HepG2 (cell line): ENCODE data around the gene POLRMT. TPM values are rescaled to one million over a fixed set of nuclear protein-coding genes. Genes with fewer than 3 reads are reported as not detected.

ENCODE experiments used
- ATAC-seq: fragments of 200-7000 bp; cut with Tn5 transposase; 3 replicates; pipeline ENCODE4 v1.9.1; 2020; ENCODE audit warnings: mild to moderate bottlenecking, moderate library complexity
- BruUV-seq: library from RNA; stranded (reverse); fragments of 400-500 nt; replicated peaks from 2 replicates; lab custom pipeline; 2021; lab: Mats Ljungman, UMichigan
- CTCF ChIA-PET: fragments of 300-600 bp; formaldehyde crosslinking; extraction: SDS; loops from one replicate; lab custom pipeline; 2021; ENCODE audit warnings: low total read pairs, inconsistent platforms, low intra/inter-chr PET ratio; lab: Yijun Ruan, JAX
- POLR2A ChIA-PET: fragments of 350-600 bp; sonication (Branson Sonifier 250); formaldehyde crosslinking; loops from one replicate; lab custom pipeline; 2020; ENCODE audit warnings: antibody characterized with exemption, inconsistent platforms; lab: Yijun Ruan, JAX
- DNase-seq: peaks from one replicate; pipeline ENCODE4 v3.0.0-alpha.2; 2015; ENCODE audit warnings: low spot score
- FAIRE-seq: peaks from 3 replicates; lab custom pipeline; 2011; peaks lifted over from hg19 to GRCh38; lab: Jason Lieb, UNC
- H2AFZ ChIP-seq: one replicate; pipeline ENCODE4 v1.6.1; 2011; ENCODE audit warnings: low read length, inconsistent platforms
- H3K27ac ChIP-seq: fragments of 300-600 bp; 3 replicates; pipeline ENCODE4 v1.8.0; 2011; ENCODE audit warnings: mixed run types, mild to moderate bottlenecking, mixed read lengths, low read length, inconsistent platforms; ENCODE audit not compliant: insufficient read depth; ENCODE audit errors: extremely low read length
- H3K27me3 ChIP-seq, 2 experiments: fragments of 200-600 bp in 1 of 2; 2 replicates in 1 of 2; 3 replicates in 1 of 2; pipeline versions ENCODE4 v1.6.0 to v1.8.0; 2011; ENCODE audit warnings: low read length in 2 of 2, mild to moderate bottlenecking in 2 of 2, moderate library complexity in 2 of 2, inconsistent platforms in 1 of 2; ENCODE audit not compliant: insufficient read depth in 2 of 2, control insufficient read depth in 1 of 2
- H3K36me3 ChIP-seq, 2 experiments: fragments of 200-600 bp in 1 of 2; replicated peaks in 1 of 2; 2 replicates in 1 of 2; 3 replicates in 1 of 2; pipeline versions ENCODE4 v1.5.1 to v1.8.0; 2011; ENCODE audit warnings: low read length in 2 of 2, inconsistent platforms in 1 of 2; ENCODE audit not compliant: insufficient read depth in 2 of 2, control insufficient read depth in 1 of 2
- H3K4me1 ChIP-seq: 2 replicates; pipeline ENCODE4 v1.5.1; 2012; ENCODE audit warnings: low read length, inconsistent platforms; ENCODE audit not compliant: insufficient read depth
- H3K4me2 ChIP-seq: 2 replicates; pipeline ENCODE4 v1.6.0; 2011; ENCODE audit warnings: low read depth, low read length, inconsistent platforms
- H3K4me3 ChIP-seq, 3 experiments: fragments of 200-600 bp in 1 of 3; sonication (generic), shearing (Covaris generic) in 1 of 3; replicated peaks in 1 of 3; 2 replicates each; pipeline ENCODE4 v1.5.1; 2011 to 2016; ENCODE audit warnings: low read length in 3 of 3, inconsistent platforms in 2 of 3, low read depth in 2 of 3, mild to moderate bottlenecking in 2 of 3, control low read depth in 1 of 3, mixed read lengths in 1 of 3; ENCODE audit not compliant: insufficient read depth in 1 of 3
- H3K79me2 ChIP-seq: one replicate; pipeline ENCODE4 v1.6.1; 2011; ENCODE audit warnings: low read length, inconsistent platforms; ENCODE audit not compliant: insufficient read depth
- H3K9ac ChIP-seq: 2 replicates; pipeline ENCODE4 v1.6.0; 2011; ENCODE audit warnings: mild to moderate bottlenecking, low read depth, low read length, inconsistent platforms; ENCODE audit not compliant: insufficient read depth
- H3K9me3 ChIP-seq: 2 replicates; pipeline ENCODE4 v1.5.1; 2012; ENCODE audit warnings: mild to moderate bottlenecking, low read length
- H4K20me1 ChIP-seq: 2 replicates; pipeline ENCODE4 v1.6.0; 2011; ENCODE audit warnings: inconsistent platforms, mild to moderate bottlenecking, low read length, moderate library complexity; ENCODE audit not compliant: insufficient read depth
- AHR ChIP-seq: IDR thresholded peaks from 2 replicates; pipeline ENCODE4 v1.6.1; 2018; ENCODE audit warnings: missing genetic modification reagents, missing compliant biosample characterization
- HDAC1 ChIP-seq: sonication (generic); formaldehyde crosslinking; IDR thresholded peaks from 2 replicates; pipeline ENCODE4 v1.5.1; 2020; ENCODE audit warnings: mild to moderate bottlenecking, missing genetic modification reagents
- IRF9 ChIP-seq: sonication (generic); formaldehyde crosslinking; IDR thresholded peaks from 2 replicates; pipeline ENCODE4 v1.8.0; 2022; ENCODE audit warnings: missing genetic modification reagents, mild to moderate bottlenecking, borderline replicate concordance
- KAT7 ChIP-seq: IDR thresholded peaks from 2 replicates; pipeline ENCODE4 v1.6.1; 2018; ENCODE audit warnings: borderline replicate concordance, missing compliant biosample characterization
- KMT2A ChIP-seq: sonication (generic); formaldehyde crosslinking; IDR thresholded peaks from 2 replicates; pipeline ENCODE4 v1.4.0; 2020; ENCODE audit warnings: missing genetic modification reagents
- NBN ChIP-seq: fragments of 450-650 bp; conservative IDR thresholded peaks from 2 replicates; pipeline ENCODE4 v1.6.1; 2017
- NFYC ChIP-seq: IDR thresholded peaks from 2 replicates; pipeline ENCODE4 v1.6.1; 2016; ENCODE audit warnings: missing genetic modification reagents, missing compliant biosample characterization
- PHF20 ChIP-seq: sonication (generic); formaldehyde crosslinking; IDR thresholded peaks from 2 replicates; pipeline ENCODE4 v1.5.0; 2020; ENCODE audit warnings: mild to moderate bottlenecking, missing genetic modification reagents
- TFE3 ChIP-seq: IDR thresholded peaks from 2 replicates; pipeline ENCODE4 v1.6.1; 2016
- ZBTB1 ChIP-seq: sonication (generic); formaldehyde crosslinking; IDR thresholded peaks from 2 replicates; pipeline ENCODE4 v1.4.0; 2020; ENCODE audit warnings: missing genetic modification reagents, borderline replicate concordance
- ZFX ChIP-seq: sonication (generic); formaldehyde crosslinking; IDR thresholded peaks from 2 replicates; pipeline ENCODE4 v1.4.0; 2020; ENCODE audit warnings: mild to moderate bottlenecking, low read depth, missing genetic modification reagents, moderate library complexity
- ZNF138 ChIP-seq: sonication (generic); formaldehyde crosslinking; IDR thresholded peaks from 2 replicates; pipeline ENCODE4 v1.5.0; 2020; ENCODE audit warnings: mild to moderate bottlenecking, low read depth, missing genetic modification reagents
- ZNF333 ChIP-seq: sonication (generic); formaldehyde crosslinking; IDR thresholded peaks from 2 replicates; pipeline ENCODE4 v1.4.0; 2020; ENCODE audit warnings: mild to moderate bottlenecking, missing genetic modification reagents, borderline replicate concordance
- ZNF343 ChIP-seq: sonication (generic); formaldehyde crosslinking; IDR thresholded peaks from 2 replicates; pipeline ENCODE4 v1.4.0; 2020; ENCODE audit warnings: mild to moderate bottlenecking, missing genetic modification reagents
- ZNF709 ChIP-seq: sonication (generic); formaldehyde crosslinking; IDR thresholded peaks from 2 replicates; pipeline ENCODE4 v1.5.0; 2020; ENCODE audit warnings: mild to moderate bottlenecking, missing genetic modification reagents
- ZNF891 ChIP-seq: sonication (generic); formaldehyde crosslinking; IDR thresholded peaks from 2 replicates; pipeline ENCODE4 v1.5.0; 2020; ENCODE audit warnings: mild to moderate bottlenecking, missing genetic modification reagents
- WGBS: methylation state at CpG from one replicate; pipeline ENCODE4 v1.1.6; 2017; ENCODE audit warnings: low lambda C conversion rate; 5-methylcytosine and 5-hydroxymethylcytosine counted together
- in situ Hi-C: cut with HindIII; loops from 2 replicates; pipeline ENCODE4 v1.10.0; 2017; ENCODE audit warnings: low pct_unique_long_range_greater_than_20kb; ENCODE audit not compliant: extremely low pct_ligation_motif_present
- intact Hi-C: fragments of 100-400 bp; cut with micrococcal nuclease; formaldehyde crosslinking; loops from one replicate; pipeline ENCODE4 v1.10.0; 2022; ENCODE audit not compliant: unreplicated experiment
- polyA plus RNA-seq, 8 experiments: library from polyadenylated mRNA; depleted of rRNA in 3 of 8; stranded (reverse) in 7 of 8; unstranded in 1 of 8; fragments of >200 nt; fragmentation: Illumina TruSeq in 4 of 8; extraction: Trizol in 4 of 8; gene quantifications; 2 replicates each; pipeline versions ENCODE4 v1.2.1 to v1.2.3, GENCODE V29; 2011 to 2016; ENCODE audit warnings: low read depth in 4 of 8, missing spikeins in 1 of 8, mixed read lengths in 1 of 8; ENCODE audit not compliant: insufficient read depth in 1 of 8
- total RNA-seq, 5 experiments: library from RNA; depleted of rRNA; stranded (reverse); fragments of >200 nt; fragmentation: Illumina TruSeq; extraction: Trizol; gene quantifications; 2 replicates each; pipeline ENCODE4 v1.2.3, GENCODE V29; 2016; ENCODE audit warnings: low read depth in 1 of 5
- TF ChIP-seq, protein P1 (sequence below): sonication (generic); formaldehyde crosslinking; conservative IDR thresholded peaks from 2 replicates; pipeline ENCODE4 v1.4.0; 2020; ENCODE audit warnings: missing genetic modification reagents
- TF ChIP-seq, protein P2 (sequence below): sonication (generic); formaldehyde crosslinking; IDR thresholded peaks from 2 replicates; pipeline ENCODE4 v1.4.0; 2020; ENCODE audit warnings: missing genetic modification reagents

The POLRMT gene
- total and polyA plus RNA-seq, 2 of the 13 experiments (the other 11 are each of a cell fraction or from before 2014, with no cell fraction given): 78.0 to 101 TPM

- ATAC-seq (peak; percentile 19), FAIRE-seq (no peak), DNase-seq (no peak)
- H2AFZ ChIP-seq: no peak overlapping the region
- CTCF ChIA-PET: interaction anchor here (0.9 kb wide), 1 partner anchor 23 kb away, joined by 3 read pairs; no protein-coding TSS in a partner anchor
- peaks cover 6 to 10% of the 10 kb centered on the region in 2 experiments; a peak in 4 of 5 replicates for H3K36me3 ChIP-seq
- TSS peak; percentile 79 for BruUV-seq
- intact Hi-C loops: no loop called here
- in situ Hi-C loops: no loop called here
- peak overlapping the region; percentile 90 to 99 (median 96) for H3K4me3 ChIP-seq
- H3K4me1 ChIP-seq: peaks cover 26% of the 10 kb centered on the region
- WGBS: 0% methylated on average over 14 of the region's 55 CpGs
- H3K9me3 ChIP-seq: no peaks in the 10 kb centered on the region
- peak overlapping the region; percentile 95 for H3K9ac ChIP-seq
- H3K27ac ChIP-seq: peak overlapping the region; percentile 69
- no peaks in the 10 kb centered on the region; a peak in 1 of 5 replicates for H3K27me3 ChIP-seq
- peaks cover 48% of the 10 kb centered on the region for H4K20me1 ChIP-seq
- peak overlapping the region; percentile 79 for H3K4me2 ChIP-seq
- POLR2A ChIA-PET: interaction anchor here (0.6 to 4.3 kb wide), 7 partner anchors 13 to 131 kb away, joined by 3 to 45 read pairs (median 5); partner anchors contain the start of gene CDC34
- peaks cover 56% of the 10 kb centered on the region for H3K79me2 ChIP-seq
- TF ChIP-seq NBN (no peak), KAT7 (CRISPR knock-in tag) (no peak), KMT2A (CRISPR knock-in tag) (0 out of 2 replicates have a peak, but pooled peaks have one; percentile 35), ZNF343 (0 out of 2 replicates have a peak, but pooled peaks have one; percentile 55), ZNF333 (0 out of 2 replicates have a peak, but pooled peaks have one; percentile 4), HDAC1 (CRISPR knock-in tag) (peak; percentile 40), ZFX (CRISPR knock-in tag) (peak; percentile 41; the same call in 1 of the 2 replicates), ZNF138 (CRISPR knock-in tag) (0 out of 2 replicates have a peak, but pooled peaks have one; percentile 37), ZNF891 (CRISPR knock-in tag) (peak; percentile 52; the same call in 1 of the 2 replicates), IRF9 (CRISPR knock-in tag) (0 out of 2 replicates have a peak, but pooled peaks have one; percentile 3), ZNF709 (CRISPR knock-in tag) (0 out of 2 replicates have a peak, but pooled peaks have one; percentile 50), ZBTB1 (CRISPR knock-in tag) (no peak), NFYC (CRISPR knock-in tag) (no peak), AHR (0 out of 2 replicates have a peak, but pooled peaks have one; percentile 7), PHF20 (CRISPR knock-in tag) (peak; percentile 17; the same call in 1 of the 2 replicates), TFE3 (CRISPR knock-in tag) (no peak)
- TF ChIP-seq, protein P1, sequence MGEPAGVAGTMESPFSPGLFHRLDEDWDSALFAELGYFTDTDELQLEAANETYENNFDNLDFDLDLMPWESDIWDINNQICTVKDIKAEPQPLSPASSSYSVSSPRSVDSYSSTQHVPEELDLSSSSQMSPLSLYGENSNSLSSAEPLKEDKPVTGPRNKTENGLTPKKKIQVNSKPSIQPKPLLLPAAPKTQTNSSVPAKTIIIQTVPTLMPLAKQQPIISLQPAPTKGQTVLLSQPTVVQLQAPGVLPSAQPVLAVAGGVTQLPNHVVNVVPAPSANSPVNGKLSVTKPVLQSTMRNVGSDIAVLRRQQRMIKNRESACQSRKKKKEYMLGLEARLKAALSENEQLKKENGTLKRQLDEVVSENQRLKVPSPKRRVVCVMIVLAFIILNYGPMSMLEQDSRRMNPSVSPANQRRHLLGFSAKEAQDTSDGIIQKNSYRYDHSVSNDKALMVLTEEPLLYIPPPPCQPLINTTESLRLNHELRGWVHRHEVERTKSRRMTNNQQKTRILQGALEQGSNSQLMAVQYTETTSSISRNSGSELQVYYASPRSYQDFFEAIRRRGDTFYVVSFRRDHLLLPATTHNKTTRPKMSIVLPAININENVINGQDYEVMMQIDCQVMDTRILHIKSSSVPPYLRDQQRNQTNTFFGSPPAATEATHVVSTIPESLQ: no peak
- TF ChIP-seq, protein P2, sequence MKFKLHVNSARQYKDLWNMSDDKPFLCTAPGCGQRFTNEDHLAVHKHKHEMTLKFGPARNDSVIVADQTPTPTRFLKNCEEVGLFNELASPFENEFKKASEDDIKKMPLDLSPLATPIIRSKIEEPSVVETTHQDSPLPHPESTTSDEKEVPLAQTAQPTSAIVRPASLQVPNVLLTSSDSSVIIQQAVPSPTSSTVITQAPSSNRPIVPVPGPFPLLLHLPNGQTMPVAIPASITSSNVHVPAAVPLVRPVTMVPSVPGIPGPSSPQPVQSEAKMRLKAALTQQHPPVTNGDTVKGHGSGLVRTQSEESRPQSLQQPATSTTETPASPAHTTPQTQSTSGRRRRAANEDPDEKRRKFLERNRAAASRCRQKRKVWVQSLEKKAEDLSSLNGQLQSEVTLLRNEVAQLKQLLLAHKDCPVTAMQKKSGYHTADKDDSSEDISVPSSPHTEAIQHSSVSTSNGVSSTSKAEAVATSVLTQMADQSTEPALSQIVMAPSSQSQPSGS: no peak
These were observed 60.4 kb downstream of the POLRMT start for GRCh38 chr19:572743-573518.
